GM21619 (cell line): ENCODE data around the gene ZIC5.
A peak's percentile ranks its signal among the peaks of the same experiment; 100 is the strongest.

Experiments
- ATAC-seq: cut with Tn5 transposase; IDR thresholded peaks from one replicate; pipeline ENCODE4 v1.9.1; 2021; ENCODE audit not compliant: unreplicated experiment

ZIC5 gene

DNA sequence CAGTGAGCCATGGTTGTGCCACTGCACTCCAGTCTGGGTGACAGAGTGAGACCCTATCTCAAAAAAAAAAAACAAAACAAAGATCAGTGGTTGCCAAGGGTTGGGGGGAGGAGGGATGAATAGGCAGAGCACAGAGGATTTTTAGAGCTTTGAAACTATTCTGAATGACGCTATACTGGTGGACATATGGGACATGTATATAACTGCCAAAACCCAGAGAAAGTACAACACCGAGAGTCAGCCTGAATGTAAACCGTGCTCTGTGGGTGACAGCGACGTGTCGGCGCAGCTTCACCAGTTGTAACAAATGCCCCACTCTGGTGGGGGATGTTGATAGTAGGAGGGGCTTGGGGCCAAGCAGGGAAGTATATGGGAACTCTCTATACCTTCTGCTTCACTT, 32.9 kb downstream of the ZIC5 start:
- no peak for ATAC-seq

GRCh38 chr13:99935772-99936171, 35.8 kb downstream of the ZIC5 start:
- no peak for ATAC-seq

- ATAC-seq = no peak
These were observed 38.7 kb downstream of the ZIC5 start for GRCh38 chr13:99932912-99933311.

- no peak for ATAC-seq
These were observed 40.6 kb downstream of the ZIC5 start for GRCh38 chr13:99930925-99931324.

GRCh38 chr13:99929866-99930265, 41.7 kb downstream of the ZIC5 start:
- no peak for ATAC-seq

- no peak for ATAC-seq
These were observed 45.4 kb downstream of the ZIC5 start for GRCh38 chr13:99926014-99926731.

GRCh38 chr13:99923877-99924582, 47.5 kb downstream of the ZIC5 start:
- no peak for ATAC-seq

DNA sequence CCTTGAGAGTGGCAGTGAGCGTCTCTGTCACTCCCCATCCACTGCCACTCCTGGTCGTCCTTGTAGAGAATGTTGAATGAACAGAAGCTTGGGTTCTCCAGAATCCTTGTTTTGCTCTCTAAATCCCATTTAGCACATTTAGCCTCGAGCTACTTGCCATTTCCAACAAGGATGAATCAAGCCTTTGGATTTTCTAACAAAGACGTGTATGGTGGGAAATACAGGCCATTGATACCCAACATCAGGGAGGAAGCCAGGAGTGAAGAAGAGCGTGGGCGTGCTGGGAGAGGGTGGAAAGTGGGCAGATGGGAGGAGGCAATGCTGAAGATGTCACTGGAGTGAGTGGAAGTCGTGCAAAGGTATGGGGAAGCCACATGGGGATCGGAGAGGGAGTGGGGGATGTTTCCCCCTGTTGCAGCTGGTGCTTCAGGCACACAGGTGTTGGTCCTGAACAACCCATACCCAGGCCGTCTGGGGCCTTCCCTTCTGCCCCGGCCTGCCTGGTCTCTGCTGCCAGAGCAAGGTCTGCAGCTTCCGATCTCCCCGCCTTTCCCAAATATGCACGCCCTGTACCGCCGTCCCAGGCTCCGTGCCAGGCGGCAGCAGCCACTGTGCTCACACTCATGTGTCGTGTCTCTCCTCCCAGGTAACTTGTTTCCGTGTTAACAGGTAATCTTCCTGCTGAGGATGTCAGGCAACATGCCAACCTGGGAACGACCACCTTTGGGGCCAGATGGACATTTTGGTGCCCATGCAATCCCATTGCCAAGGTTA, 48.7 kb downstream of the ZIC5 start:
- no peak for ATAC-seq

DNA sequence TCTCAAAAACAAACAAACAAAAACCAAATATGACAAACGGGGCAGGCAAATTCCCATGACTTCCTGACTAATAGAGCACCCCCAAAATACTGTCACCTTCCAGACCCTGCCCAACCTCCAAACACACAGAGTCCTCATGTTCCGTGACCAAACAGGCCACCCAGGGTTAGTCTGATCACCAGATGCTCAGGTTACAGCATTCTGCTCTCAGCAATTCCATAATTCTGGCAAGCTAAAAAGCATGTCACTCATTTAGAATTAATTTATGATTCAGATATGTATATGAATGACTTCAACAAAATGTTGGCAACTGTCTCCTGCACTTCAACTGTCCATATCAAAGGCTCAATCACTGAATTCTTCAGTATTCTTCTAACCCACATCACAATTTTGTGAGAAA, 52.4 kb downstream of the ZIC5 start:
- no peak for ATAC-seq

GRCh38 chr13:99916366-99917103, 55.0 kb downstream of the ZIC5 start:
- peak; percentile 92 for ATAC-seq

- ATAC-seq = no peak
These were observed 58.4 kb downstream of the ZIC5 start for GRCh38 chr13:99913167-99913566.
